HG02678 (cell line): ENCODE results near the gene TMEM132D.

Experiments
- ATAC-seq: cut with Tn5 transposase; IDR thresholded peaks from one replicate; pipeline ENCODE4 v1.9.1; 2021; ENCODE audit warnings: mild to moderate bottlenecking, moderate library complexity; ENCODE audit not compliant: unreplicated experiment

TMEM132D gene

DNA sequence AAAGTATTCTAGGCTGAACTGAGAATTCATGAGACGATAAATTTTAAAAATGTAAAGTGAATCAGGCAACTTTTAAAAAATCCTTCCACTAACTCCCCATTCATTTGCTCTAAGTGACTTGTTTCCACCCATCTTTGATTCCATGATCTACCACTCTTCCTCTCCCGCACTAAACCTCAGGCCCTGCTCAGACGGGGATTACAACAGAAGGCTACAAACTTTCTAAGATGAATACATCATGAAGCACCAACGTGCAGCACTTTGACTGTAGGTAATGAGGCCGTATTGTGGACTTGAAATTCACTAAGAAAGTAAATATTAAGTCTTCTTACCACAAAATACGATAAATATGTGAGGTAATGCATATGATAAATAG, 30.0 kb downstream of the TMEM132D start:
- no peak for ATAC-seq

DNA sequence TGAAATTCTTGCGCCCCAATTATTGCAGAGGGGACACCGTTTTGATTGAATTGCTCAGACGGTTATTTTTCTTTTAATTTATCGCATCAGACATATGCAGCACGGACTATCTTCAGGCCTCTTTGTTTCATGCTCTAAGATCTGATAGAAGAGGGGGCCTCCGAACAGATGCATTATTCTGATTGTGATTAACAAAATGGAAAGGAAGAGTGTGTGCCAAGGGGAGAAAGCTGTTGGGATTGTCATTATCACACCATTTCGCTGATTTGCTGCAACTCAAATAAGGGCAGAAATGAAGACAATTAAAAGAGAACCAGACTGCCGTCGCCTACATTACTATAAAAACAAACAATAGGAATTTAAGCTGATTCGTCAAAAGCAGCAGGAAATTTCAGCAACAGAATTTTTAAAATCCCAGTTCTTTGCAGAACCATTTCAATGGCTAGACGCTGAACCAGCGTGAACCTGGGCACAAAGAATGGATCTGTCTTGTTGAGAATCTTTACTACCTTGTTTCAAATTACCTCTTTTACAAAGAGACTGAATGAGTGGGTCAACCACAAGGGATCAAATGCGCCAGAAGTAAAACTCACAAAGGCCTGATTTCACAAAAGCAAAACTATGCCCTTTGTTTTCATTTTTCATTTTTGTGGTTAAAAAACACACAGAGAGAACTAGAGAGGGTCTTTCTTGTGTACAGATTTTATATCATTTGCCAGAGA, 30.6 kb downstream of the TMEM132D start:
- no peak for ATAC-seq

GRCh38 chr12:129871991-129872972, 31.5 kb downstream of the TMEM132D start:
- no peak for ATAC-seq

GRCh38 chr12:129870796-129871195, 33.0 kb downstream of the TMEM132D start:
- ATAC-seq, result no peak

GRCh38 chr12:129870136-129870535, 33.7 kb downstream of the TMEM132D start:
- ATAC-seq, result no peak

DNA sequence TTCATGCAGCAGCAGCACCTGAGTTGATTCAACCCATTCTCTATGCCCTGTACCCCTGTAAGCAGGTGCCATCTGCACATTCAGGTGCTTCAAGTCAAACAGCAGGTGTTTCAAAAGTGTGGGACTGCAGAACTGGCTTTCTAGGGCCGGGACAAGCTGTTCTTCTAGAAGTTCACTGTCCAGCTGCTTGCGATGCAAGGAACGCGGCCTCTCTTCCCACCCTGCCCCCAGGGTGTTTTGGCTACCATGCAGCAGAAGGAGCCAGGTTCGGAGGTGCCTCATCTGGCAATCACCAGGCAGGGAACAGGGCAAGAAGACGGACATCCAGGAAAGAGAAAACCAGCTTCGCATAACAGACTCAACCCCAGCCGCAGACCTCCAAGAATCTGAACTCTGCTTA, 35.2 kb downstream of the TMEM132D start:
- no peak for ATAC-seq

DNA sequence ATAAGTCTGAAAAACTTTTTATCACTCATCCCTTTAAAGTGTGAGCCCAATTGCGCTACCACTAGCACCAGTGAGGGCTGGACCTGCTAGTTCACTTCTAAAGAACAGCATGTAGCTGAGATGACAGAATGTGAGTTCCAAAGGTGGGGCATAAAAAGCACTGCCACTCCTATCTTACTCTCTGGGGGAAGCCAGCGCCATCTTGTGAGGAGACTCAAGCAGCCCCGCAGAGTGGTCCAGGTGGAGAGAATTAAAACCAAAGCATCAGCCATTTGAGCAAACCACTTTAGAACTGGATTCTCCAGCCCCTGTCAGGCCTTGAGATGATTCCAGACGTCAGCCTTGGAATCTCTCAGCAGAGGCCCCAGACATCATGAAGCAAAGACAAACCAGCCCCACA, 39.9 kb downstream of the TMEM132D start:
- ATAC-seq, result no peak

DNA sequence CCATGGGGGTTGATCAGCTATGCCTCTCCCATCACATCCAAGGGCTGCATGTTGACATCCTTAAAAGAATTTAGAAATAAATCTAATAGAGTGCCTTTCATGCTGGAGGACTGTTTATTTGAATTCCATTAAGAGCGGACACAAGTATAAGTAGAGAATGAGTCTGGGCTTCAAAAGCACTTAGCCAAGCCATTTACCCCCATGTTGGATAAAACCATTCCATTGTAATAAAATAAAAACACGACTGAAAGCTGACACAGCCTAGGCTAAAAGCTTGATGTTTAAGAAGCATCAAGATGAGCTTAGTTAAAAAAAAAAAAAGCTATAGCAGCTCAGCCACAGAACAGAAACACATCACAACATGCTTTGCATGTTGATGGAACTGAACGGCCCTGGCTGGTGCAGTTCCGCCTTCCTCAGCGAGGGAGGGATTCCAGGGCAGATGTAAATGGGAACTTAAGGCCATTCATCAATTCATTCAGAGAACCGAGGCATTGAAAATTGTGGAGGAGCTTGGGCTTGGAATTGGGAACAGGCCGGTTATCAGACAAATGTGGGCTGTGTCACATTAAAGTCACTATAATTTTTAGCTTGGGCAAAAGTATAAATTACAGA, 41.2 kb downstream of the TMEM132D start:
- ATAC-seq, result no peak

DNA sequence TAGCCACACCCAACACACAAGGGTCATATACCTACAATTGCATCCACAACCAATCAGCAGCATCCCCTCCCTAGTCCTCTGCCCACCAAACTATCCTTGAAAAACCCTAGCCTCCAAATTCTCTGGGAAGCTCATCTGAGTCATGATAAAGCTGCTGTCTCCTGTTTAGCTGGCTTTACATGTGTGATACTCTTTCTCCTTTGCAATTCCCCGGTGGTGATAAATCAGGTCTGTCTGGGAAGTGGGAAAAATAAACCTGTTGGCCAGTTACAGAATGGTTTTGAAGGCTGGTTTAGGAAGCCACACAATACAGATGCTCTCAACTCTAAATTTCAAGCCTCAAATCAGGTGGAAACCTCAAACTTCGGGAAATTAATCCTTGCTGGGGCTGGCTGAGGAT, 41.9 kb downstream of the TMEM132D start:
- ATAC-seq, result no peak

DNA sequence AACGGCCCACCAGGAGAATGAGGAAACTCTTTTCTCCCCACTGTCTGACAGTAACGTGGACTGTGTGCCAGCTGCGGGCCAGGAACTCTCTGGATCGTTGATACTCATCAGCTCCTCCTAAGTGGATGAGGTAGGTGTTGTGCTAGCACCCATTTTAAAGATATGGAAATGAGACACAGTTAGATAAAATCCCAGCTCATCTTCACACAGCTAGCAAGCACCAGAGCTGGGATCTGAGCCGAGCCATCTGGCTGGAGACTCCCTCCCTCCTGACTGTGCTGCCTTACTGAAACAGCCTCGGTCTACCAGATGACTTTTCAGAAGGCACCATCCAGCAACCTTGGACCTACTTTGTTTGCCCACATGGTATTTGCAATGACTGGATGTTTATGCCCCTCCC, 49.2 kb downstream of the TMEM132D start:
- no peak for ATAC-seq

DNA sequence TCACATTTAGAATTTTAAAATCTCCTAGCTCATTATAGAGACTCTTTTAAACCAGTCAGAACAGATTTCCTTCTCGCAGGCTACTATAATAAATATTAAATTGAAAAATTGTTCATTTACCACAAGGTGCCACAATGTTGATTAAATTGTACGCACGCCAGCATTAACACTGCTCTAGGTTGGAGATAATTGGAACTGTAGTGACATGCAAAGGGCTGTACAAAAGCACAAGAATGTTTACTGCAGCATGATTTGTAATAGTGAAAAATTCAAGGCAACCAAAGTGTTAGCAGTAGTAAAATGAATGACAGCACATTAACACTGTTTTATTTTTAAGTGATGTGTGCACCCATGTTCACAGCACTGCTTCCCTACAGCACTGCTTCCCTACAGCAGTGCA, 52.5 kb downstream of the TMEM132D start:
- ATAC-seq, result no peak

- no peak for ATAC-seq
Measured at GRCh38 chr12:129848876-129849275, 54.9 kb downstream of the TMEM132D start.

DNA sequence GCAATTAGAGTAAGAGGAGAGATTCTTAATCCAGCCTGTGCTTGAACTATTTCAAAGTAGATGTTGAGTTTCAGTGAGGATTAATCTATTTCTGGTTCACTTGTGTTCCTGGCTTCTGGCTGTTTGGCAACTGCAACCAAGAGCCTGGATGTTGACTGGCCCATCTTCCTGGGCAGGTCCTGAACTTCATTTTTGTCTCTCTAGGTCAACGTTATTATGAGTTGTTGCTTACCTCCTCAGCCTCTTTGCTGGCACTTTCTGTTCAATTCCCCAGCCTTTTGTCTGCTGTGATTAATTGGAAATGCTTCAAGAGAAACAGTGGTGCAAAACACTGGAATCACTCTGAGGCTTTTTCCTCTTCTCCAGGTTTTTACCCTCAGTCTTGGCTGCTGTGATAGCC, 56.8 kb downstream of the TMEM132D start:
- ATAC-seq, result no peak

GRCh38 chr12:129844662-129845220, 59.1 kb downstream of the TMEM132D start:
- ATAC-seq, result no peak

- no peak for ATAC-seq
Measured at GRCh38 chr12:129841251-129841650, 62.6 kb downstream of the TMEM132D start.

GRCh38 chr12:129840145-129840884, 63.5 kb downstream of the TMEM132D start:
- ATAC-seq, result no peak

DNA sequence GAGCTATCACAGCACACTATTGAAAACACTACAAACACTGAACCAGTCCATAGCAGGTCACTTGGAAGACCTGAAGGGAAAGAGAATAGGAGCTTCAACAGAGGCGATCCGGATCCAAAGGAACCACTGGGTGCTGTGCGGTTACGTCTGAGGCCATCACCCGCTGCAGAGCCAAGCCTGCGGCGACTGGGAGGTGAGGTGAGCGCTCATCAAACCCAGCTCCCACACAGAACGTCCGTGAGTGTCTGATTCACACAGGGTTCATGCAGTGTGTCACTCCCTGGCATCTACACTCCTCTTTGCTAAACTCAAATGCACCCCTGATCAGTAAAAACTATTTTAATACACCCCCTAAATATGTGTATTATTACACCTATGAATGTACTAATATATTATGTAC, 64.1 kb downstream of the TMEM132D start:
- no peak for ATAC-seq

GRCh38 chr12:129831294-129831693, 72.5 kb downstream of the TMEM132D start:
- no peak for ATAC-seq

DNA sequence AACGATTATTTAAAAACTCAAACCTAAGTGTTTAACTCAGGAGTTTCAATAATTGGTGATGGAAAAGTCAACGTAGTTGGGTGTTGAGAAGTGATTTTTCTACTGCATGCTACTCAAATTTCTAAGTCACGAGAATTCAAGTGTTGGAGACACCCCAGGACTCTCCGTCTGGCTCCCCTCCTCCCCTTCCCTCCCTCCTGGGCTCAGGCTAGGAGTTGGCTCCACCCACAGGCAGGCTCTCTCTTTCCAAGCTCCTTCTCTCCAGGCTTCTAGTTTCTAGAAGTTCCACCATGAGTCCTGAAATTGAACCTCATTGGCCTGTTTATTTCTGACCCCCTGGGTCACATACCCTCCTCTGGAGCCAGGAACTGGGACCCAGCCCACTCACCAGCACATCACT, 73.0 kb downstream of the TMEM132D start:
- ATAC-seq, result no peak

GRCh38 chr12:129827866-129828384, 75.9 kb downstream of the TMEM132D start:
- no peak for ATAC-seq
